Frontal cortex (tissue), 4 donors: ENCODE data around the gene KIF9. TPM values are rescaled to one million over a fixed set of nuclear protein-coding genes. Genes with fewer than 3 reads are reported as not detected.
"Not testable (repeated sequence)": the region's sequence is repeated elsewhere in the genome, so short reads cannot be mapped to it uniquely, and the experiment has no call there.

ENCODE experiments used
- DNase-seq, 2 donors: peaks; one replicate each; pipeline ENCODE4 v3.0.0; 2012; ENCODE audit warnings: low spot score in 2 of 2
- FAIRE-seq: peaks from 2 replicates; lab custom pipeline; 2012; peaks lifted over from hg19 to GRCh38; lab: Jason Lieb, UNC
- total RNA-seq: library from RNA; depleted of rRNA; stranded (reverse); fragments of >200 nt; gene quantifications from one replicate; pipeline ENCODE4 v1.2.3, GENCODE V29; 2014
- donor health status: control.
- donor health status: control.
- donor health status: control.

Gene KIF9
- total RNA-seq, 1 donor from 2014 or later: 4.5 TPM

- no peak for FAIRE-seq
Measured at GRCh38 chr3:47295322-47295721, 12.7 kb upstream of the KIF9 start.

GRCh38 chr3:47294392-47294791 lies 11.8 kb upstream of the KIF9 start:
- DNase-seq (no peak), FAIRE-seq (no peak)

More at GRCh38 chr3:47295322-47295721, 12.7 kb upstream of the KIF9 start:
- no peak for DNase-seq

- no peak for FAIRE-seq
Measured at GRCh38 chr3:47293822-47294221, 11.2 kb upstream of the KIF9 start.

GRCh38 chr3:47291754-47292420 lies 9.3 kb upstream of the KIF9 start:
- not testable (repeated sequence) for FAIRE-seq, DNase-seq

More at GRCh38 chr3:47293822-47294221, 11.2 kb upstream of the KIF9 start:
- DNase-seq: no peak

- DNase-seq (no peak), FAIRE-seq (no peak)
Measured at GRCh38 chr3:47291158-47291753, 8.7 kb upstream of the KIF9 start.

- DNase-seq (no peak), FAIRE-seq (no peak)
Measured at GRCh38 chr3:47288966-47289910, 6.6 kb upstream of the KIF9 start.

GRCh38 chr3:47283591-47284364 lies 1.2 kb upstream of the KIF9 start:
- no peak for DNase-seq

GRCh38 chr3:47283193-47283537 lies 566 bp upstream of the KIF9 start:
- no peak for FAIRE-seq
- DNase-seq: no peak

More at GRCh38 chr3:47283591-47284364, 1.2 kb upstream of the KIF9 start:
- FAIRE-seq: no peak

- DNase-seq (no peak), FAIRE-seq (no peak)
Measured at GRCh38 chr3:47280519-47280918, 2.1 kb downstream of the KIF9 start.

GRCh38 chr3:47276558-47276957 lies 6.0 kb downstream of the KIF9 start:
- no peak for FAIRE-seq
- no peak for DNase-seq

GRCh38 chr3:47274652-47275051 lies 7.9 kb downstream of the KIF9 start:
- DNase-seq: no peak
- no peak for FAIRE-seq

- no peak for DNase-seq
- no peak for FAIRE-seq
Measured at GRCh38 chr3:47273564-47273963, 9.0 kb downstream of the KIF9 start.

GRCh38 chr3:47270526-47270925 lies 12.1 kb downstream of the KIF9 start:
- no peak for DNase-seq
- no peak for FAIRE-seq

GRCh38 chr3:47267490-47267824 lies 15.1 kb downstream of the KIF9 start:
- FAIRE-seq (no peak), DNase-seq (no peak)

- DNase-seq (peak in 1 of 2 donors; percentile 49), FAIRE-seq (no peak)
Measured at GRCh38 chr3:47266709-47267489, 15.7 kb downstream of the KIF9 start.

- FAIRE-seq (no peak), DNase-seq (no peak)
Measured at GRCh38 chr3:47265725-47266428, 16.7 kb downstream of the KIF9 start.

GRCh38 chr3:47265008-47265407 lies 17.6 kb downstream of the KIF9 start:
- FAIRE-seq: no peak
- DNase-seq: no peak

GRCh38 chr3:47261301-47261700 lies 21.3 kb downstream of the KIF9 start:
- no peak for FAIRE-seq

GRCh38 chr3:47260605-47261004 lies 22.0 kb downstream of the KIF9 start:
- DNase-seq: no peak
- no peak for FAIRE-seq

More at GRCh38 chr3:47261301-47261700, 21.3 kb downstream of the KIF9 start:
- no peak for DNase-seq
